Measurements from ENCODE around the gene SLC7A1.

Gene SLC7A1

GRCh38 chr13:29582171-29582570 lies 13.3 kb downstream of the SLC7A1 start:
- no peak for DNase-seq

- no peak for DNase-seq
Measured at GRCh38 chr13:29581666-29582065, 13.8 kb downstream of the SLC7A1 start.

DNA sequence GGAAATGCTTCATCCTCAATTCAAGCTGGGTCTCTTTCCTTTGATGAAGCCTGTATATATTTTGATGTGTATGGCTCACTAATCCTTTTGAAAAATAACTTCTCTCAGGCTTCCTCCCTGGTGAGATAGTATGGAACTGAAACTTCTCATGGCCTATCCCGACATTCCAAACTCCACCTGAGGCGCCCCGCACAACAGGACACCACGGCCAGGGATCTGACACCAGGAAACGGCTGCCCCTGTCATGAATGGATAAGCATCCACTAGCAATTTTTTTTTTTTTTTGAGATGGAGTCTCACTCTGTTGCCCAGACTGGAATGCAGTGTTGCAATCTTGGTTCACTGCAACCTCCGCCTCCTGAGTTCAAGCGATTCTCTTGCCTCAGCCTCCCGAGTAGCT lies 16.4 kb downstream of the SLC7A1 start:
- DNase-seq = no peak

- DNase-seq = no peak
Measured at GRCh38 chr13:29578300-29579085, 17.0 kb downstream of the SLC7A1 start.

- DNase-seq = no peak
Measured at GRCh38 chr13:29577136-29578051, 18.1 kb downstream of the SLC7A1 start.

DNA sequence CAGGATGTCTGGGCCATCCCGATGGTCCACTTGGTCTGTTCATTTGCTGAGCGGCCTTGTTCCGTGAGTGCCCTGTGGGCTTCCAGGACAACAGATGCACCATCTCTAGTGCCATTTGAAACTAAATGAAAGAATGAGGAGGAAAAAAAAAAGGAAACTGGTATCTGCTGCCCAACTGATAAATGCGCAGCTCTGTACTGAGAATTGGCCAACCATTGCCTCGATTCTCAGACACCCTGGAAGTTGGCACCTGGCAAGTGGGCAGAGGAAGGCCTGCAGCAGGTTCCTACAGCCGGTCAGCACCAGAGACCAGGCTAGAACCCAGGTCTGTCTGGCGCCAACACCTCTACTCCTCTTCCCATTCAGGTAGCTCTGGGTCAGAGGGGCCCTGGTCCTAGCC lies 18.9 kb downstream of the SLC7A1 start:
- DNase-seq = no peak

DNA sequence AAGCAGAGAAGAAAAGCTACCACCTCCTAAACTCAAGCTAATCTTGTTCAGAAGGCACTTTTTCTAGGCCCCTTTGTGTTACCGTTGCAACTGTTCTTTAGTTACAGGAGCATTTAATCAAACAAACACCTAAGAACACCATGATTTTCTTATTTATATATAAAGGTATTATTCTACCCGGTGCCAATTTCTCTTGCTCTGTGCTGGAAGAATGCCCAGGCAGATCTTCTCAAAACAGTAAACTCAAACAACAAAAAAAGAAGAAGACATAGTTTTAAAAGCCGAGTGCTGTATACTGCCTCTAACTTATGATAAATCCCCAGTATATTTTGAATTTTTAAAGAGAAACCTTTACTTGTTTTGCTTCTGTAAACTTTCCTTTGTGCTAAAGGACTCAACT lies 20.4 kb downstream of the SLC7A1 start:
- no peak for DNase-seq

DNA sequence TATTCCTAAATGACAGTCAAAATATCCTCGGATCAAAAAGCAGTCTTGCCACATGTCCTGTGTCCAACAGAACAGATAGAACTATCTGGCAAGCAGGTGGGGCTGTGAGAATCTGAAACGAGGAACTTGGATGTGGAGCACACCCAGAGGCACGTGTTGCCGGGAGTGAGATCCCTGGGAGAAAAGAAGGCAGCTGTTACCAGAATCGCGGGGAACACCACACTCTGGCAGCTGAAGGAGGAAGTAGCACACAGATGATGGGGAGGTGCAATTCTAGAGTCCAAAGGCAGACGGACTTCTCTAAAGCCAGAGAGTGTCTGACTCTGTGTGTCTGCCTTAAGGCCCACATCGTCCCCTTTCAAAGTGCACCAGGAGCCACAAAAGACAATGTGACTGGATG lies 22.3 kb downstream of the SLC7A1 start:
- no peak for DNase-seq

DNA sequence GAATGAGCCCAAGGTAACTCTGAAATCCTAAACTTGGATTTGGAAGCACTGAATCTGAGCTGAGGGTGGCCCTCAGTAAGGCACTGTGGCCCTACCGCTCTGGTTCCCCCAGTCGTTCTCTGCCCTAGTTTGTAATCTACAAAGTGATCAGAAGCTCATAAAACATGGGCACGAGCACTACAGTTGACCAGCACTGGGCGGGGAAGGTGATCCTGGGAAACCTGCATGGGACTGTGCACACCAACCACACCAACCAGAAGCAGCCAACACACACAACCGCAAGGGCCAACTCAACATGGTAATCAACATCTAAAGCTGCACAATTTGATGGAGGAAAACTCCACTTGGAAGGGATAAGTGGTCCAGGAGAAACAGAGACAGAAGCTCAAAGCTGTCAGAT lies 22.9 kb downstream of the SLC7A1 start:
- DNase-seq = no peak

DNA sequence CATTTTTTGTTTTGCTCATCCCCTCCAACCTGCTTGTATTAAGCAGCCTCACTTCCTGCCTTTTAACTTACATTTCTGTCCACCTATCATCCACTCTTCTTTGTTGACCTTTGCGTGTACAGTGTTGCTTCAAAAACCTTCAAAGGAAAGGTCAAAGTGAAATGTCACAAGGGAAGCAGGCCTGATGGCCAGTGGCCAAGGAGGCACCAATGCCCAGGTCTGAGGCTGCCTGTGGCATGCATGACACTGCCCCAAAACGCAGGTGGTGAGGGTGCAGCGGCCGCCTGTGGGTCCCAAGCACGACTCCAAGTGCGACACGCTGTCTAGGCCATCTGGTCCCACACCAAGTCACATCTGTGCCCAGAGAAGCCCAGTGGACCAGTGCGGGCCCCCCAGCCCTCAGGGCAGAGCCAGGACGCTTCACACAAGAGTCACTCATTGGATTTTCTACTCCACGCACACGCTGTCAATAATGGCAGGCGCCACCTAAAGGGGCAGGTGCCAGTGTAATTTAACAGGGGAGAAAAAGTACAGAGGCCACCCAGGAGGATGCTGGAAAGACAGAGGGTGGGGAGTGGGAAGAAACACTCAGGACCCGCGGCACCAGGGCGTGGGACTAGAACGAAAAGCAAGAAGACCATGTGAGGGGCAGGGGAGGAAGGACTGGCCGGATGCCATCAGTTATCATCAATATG lies 23.5 kb downstream of the SLC7A1 start:
- DNase-seq = no peak

DNA sequence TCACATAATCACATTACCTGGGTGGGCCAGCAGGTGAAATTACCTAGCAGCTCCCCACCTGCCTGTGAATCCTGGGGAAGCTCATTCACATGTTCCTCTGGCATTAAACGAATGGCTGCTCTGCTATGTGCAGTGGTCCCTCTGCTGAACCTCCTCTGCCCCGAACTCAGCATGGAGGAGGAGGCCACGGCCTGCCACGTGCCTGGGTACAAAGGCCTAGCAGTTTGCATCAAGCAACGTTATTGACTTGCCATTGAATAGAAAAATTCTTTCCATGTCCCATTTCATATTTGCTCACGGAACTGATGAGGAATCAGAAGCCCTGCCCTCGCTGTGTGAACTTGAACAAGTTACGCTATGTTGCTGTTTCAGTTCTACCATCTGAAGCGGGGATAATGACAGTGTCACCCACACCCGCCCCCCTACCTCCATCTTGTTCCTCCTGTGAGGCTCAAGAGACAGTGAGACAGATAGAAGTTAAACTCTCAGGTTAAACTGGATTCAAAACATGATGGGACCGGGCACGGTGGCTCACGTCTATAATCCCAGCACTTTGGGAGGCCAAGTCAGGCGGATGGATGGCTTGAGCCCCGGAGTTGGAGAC lies 25.3 kb downstream of the SLC7A1 start:
- DNase-seq = no peak

DNA sequence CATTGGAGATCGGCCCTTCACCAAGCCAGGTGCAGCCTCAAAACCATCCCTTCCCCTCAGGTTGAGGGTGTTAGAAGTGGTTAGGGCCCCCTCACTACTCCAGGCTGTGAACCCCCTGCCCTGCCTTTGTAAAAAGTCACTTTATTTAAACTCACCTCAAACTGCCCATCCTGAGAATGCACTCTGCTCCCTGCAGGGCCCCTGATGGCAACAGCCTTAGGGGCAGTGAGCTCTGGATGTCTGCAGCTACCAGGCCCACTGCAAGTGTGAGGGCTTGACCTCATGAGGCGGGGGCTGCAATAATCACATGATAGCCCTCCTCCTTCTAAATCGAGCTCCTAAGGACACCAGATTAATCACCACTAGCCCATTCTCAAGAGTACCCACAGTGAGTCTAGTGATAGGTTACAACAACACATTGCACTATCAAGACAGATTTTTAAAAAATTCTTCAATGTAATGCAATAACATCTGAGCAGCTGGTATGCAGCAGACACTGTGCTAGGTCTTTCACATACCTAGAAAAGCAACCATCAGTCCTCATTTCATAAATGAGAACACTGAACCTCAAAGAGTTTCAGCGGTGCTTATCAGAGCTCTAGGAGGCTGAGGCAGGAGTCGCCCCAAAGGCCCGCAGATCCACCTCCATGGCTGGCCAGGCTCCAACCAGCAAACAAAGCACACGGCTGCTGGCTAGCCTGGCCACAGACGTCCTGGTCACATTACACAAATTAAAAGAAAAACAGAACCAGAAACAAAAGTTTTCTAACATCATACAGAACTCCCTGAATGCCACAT lies 26.0 kb downstream of the SLC7A1 start:
- no peak for DNase-seq

DNA sequence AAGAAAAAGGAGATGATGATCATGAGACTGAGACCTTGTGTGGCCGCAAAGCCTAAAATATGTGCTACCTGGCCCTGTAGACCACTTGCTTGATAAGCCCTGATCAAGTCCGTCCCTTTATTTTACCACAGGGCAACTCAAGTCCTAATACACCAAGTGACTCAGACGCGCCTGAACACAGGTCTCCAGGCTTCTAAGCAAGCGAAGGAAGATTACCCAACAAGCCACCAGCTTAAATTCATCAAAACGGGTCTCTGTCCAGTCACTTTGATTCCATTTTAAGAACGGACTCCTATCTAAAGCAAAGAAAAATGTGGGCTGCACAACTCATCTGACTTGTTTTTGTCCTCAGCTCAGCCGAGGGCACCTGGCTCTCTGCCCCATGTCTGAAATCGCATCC lies 26.8 kb downstream of the SLC7A1 start:
- DNase-seq = no peak

DNA sequence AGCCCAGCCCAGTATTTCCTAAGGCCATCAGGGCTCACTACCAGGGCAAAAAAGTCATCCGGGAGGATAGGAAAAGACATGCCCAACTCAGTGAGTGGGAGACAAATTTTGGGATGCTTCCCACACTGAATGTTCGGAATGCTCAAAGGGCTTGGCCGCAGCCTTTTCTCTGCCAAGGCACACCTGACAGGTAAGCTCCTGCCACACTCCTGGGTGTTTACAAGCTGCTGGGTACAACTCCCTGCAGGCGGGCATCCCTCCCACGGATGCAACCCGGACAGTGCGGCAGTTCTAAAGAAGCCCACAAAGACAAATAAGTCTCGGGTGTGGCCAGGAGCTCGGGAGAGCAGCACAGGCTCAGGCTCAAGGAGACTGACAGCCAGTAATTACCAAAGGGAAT lies 28.1 kb downstream of the SLC7A1 start:
- no peak for DNase-seq

GRCh38 chr13:29566206-29566605 lies 29.3 kb downstream of the SLC7A1 start:
- DNase-seq = no peak

GRCh38 chr13:29564818-29565217 lies 30.7 kb downstream of the SLC7A1 start:
- no peak for DNase-seq

DNA sequence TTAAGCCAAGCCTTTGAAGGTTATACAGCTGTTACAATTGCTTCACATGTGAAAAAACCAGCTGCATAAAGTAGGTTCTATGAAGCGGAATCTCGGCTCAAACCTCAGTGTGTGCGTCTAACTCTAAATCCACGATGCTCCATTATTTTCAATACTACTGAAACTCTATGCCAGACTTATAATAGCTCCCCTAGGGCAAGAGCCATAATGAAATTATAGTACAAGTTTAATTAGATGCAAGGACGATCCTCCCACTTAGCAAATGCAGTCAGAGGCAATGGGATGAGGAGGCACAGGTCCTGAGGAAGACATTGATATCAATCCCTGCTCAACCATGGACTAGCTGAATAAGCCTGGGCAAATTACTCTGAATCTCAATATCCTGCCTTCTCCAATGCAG lies 31.1 kb downstream of the SLC7A1 start:
- no peak for DNase-seq

GRCh38 chr13:29563941-29564340 lies 31.5 kb downstream of the SLC7A1 start:
- DNase-seq = no peak

DNA sequence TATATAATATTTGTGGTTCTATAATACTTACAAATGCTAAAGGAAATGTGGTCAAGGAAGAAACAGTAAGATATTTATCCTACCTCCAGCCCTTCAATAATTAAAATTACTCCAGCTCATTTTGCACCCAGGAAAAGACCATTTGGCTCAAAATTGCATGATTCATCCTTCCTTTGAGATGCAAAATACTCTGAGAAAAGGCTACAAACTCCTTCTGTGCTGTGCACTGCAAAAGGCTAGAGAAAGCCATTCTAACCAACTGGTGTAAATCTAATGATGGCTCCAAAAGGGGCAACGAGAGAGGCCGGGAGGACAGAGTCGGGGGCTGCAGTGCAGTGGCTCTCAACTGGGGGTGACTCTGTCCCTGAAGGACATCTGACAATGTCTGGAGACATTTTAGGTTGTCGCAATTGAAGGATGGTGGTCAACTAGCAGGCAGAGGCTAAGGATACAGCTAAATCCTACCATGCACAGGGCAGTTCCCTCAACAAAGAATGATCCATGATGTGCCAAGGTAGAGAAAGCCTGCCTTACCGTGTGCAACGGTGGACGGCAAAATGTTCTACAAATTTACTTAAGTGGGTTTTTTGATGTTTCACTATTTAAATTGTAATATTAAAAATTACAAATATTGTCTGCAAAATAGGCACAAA lies 32.6 kb downstream of the SLC7A1 start:
- no peak for DNase-seq

DNA sequence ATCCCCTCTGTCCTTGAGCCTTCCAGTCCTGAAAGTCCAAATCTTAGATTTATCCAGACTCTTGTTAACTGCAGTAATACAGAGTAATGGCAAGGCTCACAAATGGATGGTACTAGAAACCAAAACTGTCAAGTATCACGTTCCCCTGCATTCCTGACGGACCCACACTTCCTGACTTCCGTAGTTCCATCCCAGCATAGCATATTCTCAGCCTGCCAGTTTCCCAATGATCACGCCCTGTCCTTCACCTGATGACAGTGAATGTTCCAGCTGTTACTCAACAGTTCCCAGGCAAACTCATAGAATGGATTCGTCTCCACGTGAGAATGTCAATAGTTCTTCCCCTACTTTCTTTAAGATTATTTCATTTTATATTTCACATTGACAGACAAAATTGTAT lies 33.6 kb downstream of the SLC7A1 start:
- DNase-seq = no peak

DNA sequence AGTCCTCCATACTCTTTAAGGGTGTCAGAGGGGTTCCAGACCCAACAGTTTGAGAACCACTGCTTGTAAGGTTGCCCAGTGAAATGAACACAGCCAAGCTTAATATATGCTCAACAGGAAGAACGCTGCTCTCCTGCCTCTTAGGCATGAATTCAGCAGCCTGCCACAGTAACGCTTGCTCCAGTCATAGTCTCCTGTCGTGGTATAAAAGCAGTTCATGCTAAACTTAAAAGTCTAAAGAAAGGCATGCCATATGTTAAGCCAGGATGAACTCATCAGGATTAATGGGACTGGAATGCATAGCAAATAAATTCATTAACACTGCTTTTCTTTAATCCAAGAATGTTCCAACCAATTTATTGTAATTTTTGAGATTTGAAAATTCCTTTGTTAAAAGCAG lies 38.7 kb downstream of the SLC7A1 start:
- DNase-seq = no peak

DNA sequence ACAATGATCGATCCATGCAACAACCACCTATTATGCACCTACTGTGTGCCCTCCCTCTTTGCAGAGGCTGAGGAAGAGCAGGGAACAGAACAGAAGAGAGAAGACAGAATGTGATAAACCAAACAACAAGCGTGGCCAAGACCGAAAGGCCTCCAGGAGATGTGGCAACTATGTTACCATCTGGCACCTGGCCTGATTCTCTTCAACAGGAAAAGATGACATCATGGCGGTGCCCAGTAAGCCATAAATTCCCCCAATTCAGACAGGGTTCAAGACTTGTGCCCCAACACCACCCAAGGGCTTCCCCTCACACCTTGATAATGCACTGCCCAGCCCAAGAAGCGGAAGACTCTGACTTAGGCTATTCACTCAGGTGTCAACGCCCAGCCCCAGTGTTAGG lies 44.3 kb downstream of the SLC7A1 start:
- DNase-seq = no peak
